ENCODE data around the gene ASTN1.

Gene ASTN1

GRCh38 chr1:177065430-177065829 is 99.1 kb downstream of the ASTN1 start:
- no peak for DNase-seq (ENCODE audit: extremely low read depth, low read depth)
- no peak for TF ChIP-seq CTCF (IDR thresholded peaks at IDR 0.05; ENCODE audit: low read depth, low read length)

- no peak for TF ChIP-seq CTCF (IDR thresholded peaks at IDR 0.05; ENCODE audit: low read depth, low read length)
- no peak for DNase-seq (ENCODE audit: extremely low read depth, low read depth)
Observed at GRCh38 chr1:177063648-177064047, 100.9 kb downstream of the ASTN1 start.

GRCh38 chr1:177054542-177054941 is 110.0 kb downstream of the ASTN1 start:
- TF ChIP-seq CTCF (IDR thresholded peaks at IDR 0.05; ENCODE audit: low read depth, low read length): no peak
- no peak for DNase-seq (ENCODE audit: extremely low read depth, low read depth)

GRCh38 chr1:177053648-177054047 is 110.9 kb downstream of the ASTN1 start:
- DNase-seq (ENCODE audit: extremely low read depth, low read depth): no peak
- no peak for TF ChIP-seq CTCF (IDR thresholded peaks at IDR 0.05; ENCODE audit: low read depth, low read length)

- DNase-seq (ENCODE audit: extremely low read depth, low read depth): no peak
- no peak for TF ChIP-seq CTCF (IDR thresholded peaks at IDR 0.05; ENCODE audit: low read depth, low read length)
Observed at GRCh38 chr1:177048314-177049069, 116.0 kb downstream of the ASTN1 start.

- TF ChIP-seq CTCF (IDR thresholded peaks at IDR 0.05; ENCODE audit: low read depth, low read length): no peak
- no peak for DNase-seq (ENCODE audit: extremely low read depth, low read depth)
Observed at GRCh38 chr1:177045151-177045550, 119.4 kb downstream of the ASTN1 start.

- DNase-seq (ENCODE audit: extremely low read depth, low read depth): no peak
- TF ChIP-seq CTCF (IDR thresholded peaks at IDR 0.05; ENCODE audit: low read depth, low read length): no peak
Observed at GRCh38 chr1:177044390-177044789, 120.1 kb downstream of the ASTN1 start.

All from AG09319 (cell line).